ENCODE data around the gene CBX8. TPM values are rescaled to one million over a fixed set of nuclear protein-coding genes. Genes with fewer than 3 reads are reported as not detected.

Gene CBX8
- total and polyA plus RNA-seq, 7 donors: 0.40 to 3.5 (median 1.3) TPM

GRCh38 chr17:79799538-79800324 lies 2.9 kb upstream of the CBX8 start:
- no peak for TF ChIP-seq CTCF (IDR thresholded peaks at IDR 0.05)
- DNase-seq (no peak), ATAC-seq (no peak)
- Histone ChIP-seq H3K4me1 (peaks cover 23% of the 10 kb centered on the region), H3K4me3 (no peak overlapping the region), H3K27me3 (ENCODE audit: insufficient read depth in 3 of 3, low read length in 2 of 3) (peaks cover 0 to 71% (median 51%) of the 10 kb centered on the region in 3 donors), H3K36me3 (ENCODE audit: insufficient read depth in 1 of 2, low read depth in 1 of 2) (peaks cover 0 to 7% of the 10 kb centered on the region in 2 donors), H3K27ac (no peak overlapping the region), H3K9me3 (no peaks in the 10 kb centered on the region)
- intact Hi-C loops (cut with DNase I): loop anchor here in 1 of 2 donors (5.0 kb wide), 1 partner anchor 43 kb away; no protein-coding TSS in a partner anchor
- WGBS, 3 donors: 6 to 8% (median 6%) methylated on average over 31 of the region's 31 CpGs

- peaks cover 23% of the 10 kb centered on the region for H3K4me1 ChIP-seq
Observed at GRCh38 chr17:79799174-79799537, 2.3 kb upstream of the CBX8 start.

DNA sequence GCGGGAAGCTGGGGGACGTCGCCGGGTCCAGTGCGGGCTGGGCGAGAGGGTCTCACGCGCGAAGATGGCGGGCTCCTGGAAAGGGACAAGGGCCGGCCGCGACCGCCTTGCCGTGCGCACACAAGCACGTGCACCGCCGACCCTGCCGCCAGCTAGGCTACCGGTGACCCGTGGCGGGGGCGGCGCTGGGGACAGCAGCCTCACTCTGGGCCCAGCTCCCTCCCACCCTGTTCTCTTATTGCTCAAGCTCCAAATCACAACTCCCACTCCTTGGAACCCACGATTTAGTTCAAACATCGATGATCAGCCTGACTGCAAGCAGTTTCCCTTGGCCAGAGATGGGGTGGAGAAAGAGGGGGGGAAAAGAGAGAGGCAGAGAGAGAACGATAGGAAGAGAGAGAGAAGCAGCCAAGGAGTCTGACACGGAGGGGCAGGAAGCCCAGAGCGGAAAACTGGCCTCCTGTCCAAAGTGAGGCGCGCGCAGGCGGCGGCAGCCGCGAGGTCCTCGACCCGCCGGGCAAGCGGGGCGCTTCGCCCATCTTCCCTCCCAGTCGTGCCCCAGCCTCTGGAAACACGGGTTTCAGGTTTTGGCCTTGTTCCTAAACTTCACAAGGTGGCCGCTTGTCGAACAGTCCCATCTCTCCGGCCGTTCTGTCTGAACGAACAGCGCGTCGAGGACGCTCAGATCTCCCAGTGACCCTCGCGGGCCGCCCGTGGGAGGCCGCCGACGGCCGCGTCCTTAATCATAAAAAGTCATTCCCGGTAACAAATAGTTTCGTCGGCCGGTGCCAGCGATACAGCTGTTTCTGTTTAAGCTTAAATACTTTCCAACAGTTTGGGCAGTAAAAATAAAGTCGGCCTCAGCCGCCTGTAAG lies 1.7 kb upstream of the CBX8 start:
- TF ChIP-seq CTCF (IDR thresholded peaks at IDR 0.05): no peak
- Histone ChIP-seq H3K27me3 (ENCODE audit: insufficient read depth in 3 of 3, low read length in 2 of 3) (peaks cover 0 to 63% (median 43%) of the 10 kb centered on the region in 3 donors), H3K9me3 (no peaks in the 10 kb centered on the region), H3K4me1 (peaks cover 24% of the 10 kb centered on the region), H3K27ac (no peak overlapping the region), H3K4me3 (peak overlapping the region; percentile 79), H3K36me3 (ENCODE audit: insufficient read depth in 1 of 2, low read depth in 1 of 2) (peaks cover 0 to 8% of the 10 kb centered on the region in 2 donors)
- ATAC-seq (no peak), DNase-seq (peak; percentile 49 to 58)
- WGBS, 3 donors: 2 to 3% (median 2%) methylated on average over 65 to 70 of the region's 70 CpGs
- intact Hi-C loops (cut with DNase I): loop anchor here in 1 of 2 donors (5.0 kb wide), 1 partner anchor 44 kb away; no protein-coding TSS in a partner anchor

More at GRCh38 chr17:79799174-79799537, 2.3 kb upstream of the CBX8 start:
- DNase-seq (no peak), ATAC-seq (no peak)
- H3K27ac ChIP-seq: no peak overlapping the region
- intact Hi-C loops (cut with DNase I): loop anchor here in 1 of 2 donors (5.0 kb wide), 1 partner anchor 43 kb away; no protein-coding TSS in a partner anchor
- peaks cover 0 to 65% (median 46%) of the 10 kb centered on the region in 3 donors for H3K27me3 ChIP-seq (ENCODE audit: insufficient read depth in 3 of 3, low read length in 2 of 3)
- peaks cover 0 to 8% of the 10 kb centered on the region in 2 donors for H3K36me3 ChIP-seq (ENCODE audit: insufficient read depth in 1 of 2, low read depth in 1 of 2)
- no peak for TF ChIP-seq CTCF (IDR thresholded peaks at IDR 0.05)
- no peaks in the 10 kb centered on the region for H3K9me3 ChIP-seq
- H3K4me3 ChIP-seq: no peak overlapping the region
- 4 to 6% (median 5%) methylated on average over 22 to 23 of the region's 23 CpGs for WGBS, 3 donors

DNA sequence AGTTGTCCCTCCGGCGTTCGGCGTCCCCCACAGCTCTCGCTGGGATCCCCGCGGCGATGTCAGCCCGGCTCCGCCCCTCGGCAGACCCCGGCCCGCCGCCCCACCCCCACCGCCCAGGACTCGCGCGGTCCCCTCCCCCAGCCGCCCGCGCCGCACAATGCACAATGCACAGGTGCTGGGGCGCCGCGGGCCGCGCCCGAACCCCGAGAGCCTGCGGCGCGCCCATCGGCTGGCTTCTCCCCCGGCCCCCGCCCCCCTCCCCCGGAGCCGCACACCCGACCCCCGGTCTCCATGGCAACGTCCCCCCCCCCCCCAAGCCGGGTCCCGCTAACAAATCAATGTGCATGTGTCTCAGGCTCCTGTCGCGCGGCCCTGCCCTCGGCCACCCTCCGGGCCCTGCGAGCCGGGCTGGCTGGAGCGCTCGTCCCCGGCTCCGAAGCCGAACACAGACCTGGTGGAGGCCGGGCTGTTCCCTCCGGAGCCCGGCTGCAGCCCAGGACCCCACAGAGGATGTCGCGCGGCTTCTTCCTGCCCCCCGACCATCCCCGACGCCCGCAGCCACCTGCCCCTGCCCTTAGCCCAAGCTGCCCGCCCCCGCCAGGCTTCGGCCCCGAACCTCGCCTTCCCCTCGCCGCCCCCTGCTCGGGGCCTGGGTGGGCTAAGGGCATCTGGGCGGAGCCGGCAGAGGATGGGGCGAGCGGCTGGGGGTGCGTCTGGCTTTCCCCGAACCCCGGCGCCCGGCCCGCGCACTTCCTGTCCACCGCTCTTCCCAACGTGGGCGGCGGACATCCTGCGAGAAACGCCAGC lies 818 bp upstream of the CBX8 start:
- peaks cover 0 to 63% (median 41%) of the 10 kb centered on the region in 3 donors for H3K27me3 ChIP-seq (ENCODE audit: insufficient read depth in 3 of 3, low read length in 2 of 3)

More for the DNA sequence above, 818 bp upstream of the CBX8 start:
- intact Hi-C loops (cut with DNase I): loop anchor here (2.0 to 5.0 kb wide), 2 partner anchors 39 to 45 kb away; no protein-coding TSS in a partner anchor
- TF ChIP-seq CTCF (IDR thresholded peaks at IDR 0.05): no peak
- Histone ChIP-seq H3K27ac (peak overlapping the region; percentile 82), H3K4me1 (peaks cover 32% of the 10 kb centered on the region), H3K36me3 (ENCODE audit: insufficient read depth in 1 of 2, low read depth in 1 of 2) (peaks cover 0 to 8% of the 10 kb centered on the region in 2 donors), H3K9me3 (no peaks in the 10 kb centered on the region), H3K4me3 (peak overlapping the region; percentile 79)
- ATAC-seq: peak in 3 of 4 donors; percentile 16 to 25 (median 19)
- peak; percentile 40 to 65 for DNase-seq
- WGBS, 3 donors: 1 to 3% (median 1%) methylated on average over 32 to 87 of the region's 89 CpGs

Data from psoas muscle (tissue), 8 donors.